Right lobe of liver (tissue), 4 donors: Measurements from ENCODE around the gene ZNF862.
"Not testable (repeated sequence)": the region's sequence is repeated elsewhere in the genome, so short reads cannot be mapped to it uniquely, and the experiment has no call there.

ENCODE experiments used
- CTCF ChIP-seq, 4 donors: fragments of 200-600 bp in 3 of 4; fragments of 450-650 bp in 1 of 4; IDR thresholded peaks; one replicate each; pipeline versions ENCODE4 v1.5.1 to v1.8.0; 2016 to 2022; ENCODE audit warnings: antibody characterized with exemption in 4 of 4, mild to moderate bottlenecking in 2 of 4
- POLR2A ChIP-seq: fragments of 450-650 bp; IDR thresholded peaks from one replicate; pipeline ENCODE4 v1.6.1; 2017; ENCODE audit warnings: antibody characterized with exemption, mild to moderate bottlenecking
- donor health status: DM: no; HTN: no; CAD: no.
- donor health status: DM: no; HTN: no; CAD: no.
- donor health status: DM: no; HTN: yes; CAD: no.

DNA sequence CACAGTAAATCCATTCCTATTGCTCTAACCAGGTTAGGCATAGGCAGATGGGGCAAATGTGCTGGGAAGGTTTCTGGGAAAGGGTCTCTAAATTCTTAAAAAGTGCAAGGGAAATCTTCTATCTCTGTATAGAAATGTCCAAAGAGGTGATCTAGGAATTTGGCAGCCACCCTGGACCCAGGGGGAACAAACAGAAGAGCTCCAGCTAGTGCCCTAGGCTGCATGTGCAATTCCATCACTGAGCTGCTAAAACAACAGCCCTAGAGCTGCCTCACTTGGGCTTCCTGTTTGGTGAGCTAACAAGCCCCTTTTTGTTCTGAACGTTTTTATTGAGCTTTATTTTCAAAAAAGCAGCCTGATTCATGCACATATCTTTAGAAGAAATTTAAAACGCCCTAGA is 52.5 kb downstream of the ZNF862 start:
- TF ChIP-seq CTCF (IDR thresholded peaks at IDR 0.05); POLR2A: not testable (repeated sequence)
